ENCODE data around the gene TRIM23. TPM values are rescaled to one million over a fixed set of nuclear protein-coding genes. Genes with fewer than 3 reads are reported as not detected.

TRIM23 gene
- total RNA-seq: 1 to 10 TPM; 6.8 to 7.0 TPM

DNA sequence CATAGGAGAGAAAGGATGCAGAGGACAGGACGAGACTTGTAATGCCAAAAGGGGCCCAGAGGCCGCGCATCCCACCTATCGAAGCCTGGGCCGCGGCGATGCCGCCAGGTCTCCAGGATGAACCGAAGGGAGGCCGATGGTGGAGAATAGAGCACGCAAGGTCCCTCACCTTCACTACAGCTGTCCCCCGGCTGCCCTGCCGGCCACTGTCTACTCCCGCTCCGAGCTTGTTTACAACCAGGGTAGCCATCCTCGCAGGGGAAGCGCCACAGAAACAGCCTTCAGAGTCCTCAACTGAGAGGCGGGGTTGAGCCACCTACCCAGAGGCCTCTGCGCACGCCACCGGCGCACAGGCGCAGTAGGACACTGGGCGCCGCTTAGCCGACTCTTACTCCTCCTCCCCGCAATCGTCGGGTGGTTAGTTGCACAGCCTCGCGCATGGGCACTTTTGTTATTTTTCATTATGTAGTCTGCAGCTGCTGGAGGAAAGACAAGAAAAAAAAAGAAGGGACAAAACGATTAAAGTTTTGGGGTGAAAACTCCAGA lies at the start of gene TRIM23:
Gene TRIM23, minus strand, starts transcription at position 309 of the 546 bp plus-strand sequence. Its CDS starts 59 bp downstream, at position 250.
- H3K4me1 Mint-ChIP-seq (ENCODE audit: low read depth): peaks cover 39% of the 10 kb centered on the region
- peak within 1 kb of the TSS; percentile 100 for H3K4me3 Mint-ChIP-seq
- peak; percentile 97 for ATAC-seq
- H3K36me3 Mint-ChIP-seq (ENCODE audit: low read depth): peaks cover 5% of the 10 kb centered on the region
- ChIA-PET CTCF (interaction anchor here (0.9 to 1.2 kb wide), 2 partner anchors 27 to 62 kb away, joined by 3 read pairs; partner anchors contain the start of gene CENPK), POLR2A (interaction anchor here (0.6 to 3.3 kb wide), 5 partner anchors 12 to 97 kb away, joined by 3 to 22 read pairs (median 6); partner anchors contain the start of genes CENPK and PPWD1)
- intact Hi-C loops (cut with micrococcal nuclease): loop anchor here (5.0 to 10.0 kb wide), 2 partner anchors 62 to 521 kb away; partner anchors contain the start of genes CENPK, PPWD1 and SREK1
- peak within 1 kb of the TSS; percentile 99 for H3K27ac Mint-ChIP-seq
- no peaks in the 10 kb centered on the region for H3K9me3 Mint-ChIP-seq
- peak; percentile 94 for DNase-seq
- TF ChIP-seq, protein P1, sequence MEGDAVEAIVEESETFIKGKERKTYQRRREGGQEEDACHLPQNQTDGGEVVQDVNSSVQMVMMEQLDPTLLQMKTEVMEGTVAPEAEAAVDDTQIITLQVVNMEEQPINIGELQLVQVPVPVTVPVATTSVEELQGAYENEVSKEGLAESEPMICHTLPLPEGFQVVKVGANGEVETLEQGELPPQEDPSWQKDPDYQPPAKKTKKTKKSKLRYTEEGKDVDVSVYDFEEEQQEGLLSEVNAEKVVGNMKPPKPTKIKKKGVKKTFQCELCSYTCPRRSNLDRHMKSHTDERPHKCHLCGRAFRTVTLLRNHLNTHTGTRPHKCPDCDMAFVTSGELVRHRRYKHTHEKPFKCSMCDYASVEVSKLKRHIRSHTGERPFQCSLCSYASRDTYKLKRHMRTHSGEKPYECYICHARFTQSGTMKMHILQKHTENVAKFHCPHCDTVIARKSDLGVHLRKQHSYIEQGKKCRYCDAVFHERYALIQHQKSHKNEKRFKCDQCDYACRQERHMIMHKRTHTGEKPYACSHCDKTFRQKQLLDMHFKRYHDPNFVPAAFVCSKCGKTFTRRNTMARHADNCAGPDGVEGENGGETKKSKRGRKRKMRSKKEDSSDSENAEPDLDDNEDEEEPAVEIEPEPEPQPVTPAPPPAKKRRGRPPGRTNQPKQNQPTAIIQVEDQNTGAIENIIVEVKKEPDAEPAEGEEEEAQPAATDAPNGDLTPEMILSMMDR (IDR thresholded peaks at IDR 0.05): no peak
- no peaks in the 10 kb centered on the region for H3K27me3 Mint-ChIP-seq

DNA sequence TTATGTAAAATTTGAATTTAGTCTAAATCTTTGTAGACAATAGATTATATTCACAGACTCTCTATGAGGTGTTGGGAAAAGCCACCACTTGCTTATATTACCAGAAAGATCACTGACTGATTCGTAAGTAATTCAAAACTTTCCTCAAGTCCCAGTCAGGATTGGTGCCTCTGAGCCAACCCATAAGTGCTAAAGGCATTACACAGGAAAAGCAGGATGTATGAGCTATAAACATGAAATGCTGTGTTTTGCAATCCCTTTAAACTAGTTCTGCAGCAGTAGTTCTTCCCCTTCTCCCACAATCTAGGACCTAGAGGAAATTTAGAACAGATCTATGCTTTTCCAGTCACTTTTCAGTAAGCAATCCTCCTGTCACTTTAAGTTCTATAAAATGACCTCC lies 48.7 kb upstream of the TRIM23 start:
- no peak overlapping the region for H3K4me3 Mint-ChIP-seq
- H3K4me1 Mint-ChIP-seq (ENCODE audit: low read depth): peaks cover 32% of the 10 kb centered on the region
- no peaks in the 10 kb centered on the region for H3K27me3 Mint-ChIP-seq
- peaks cover 32% of the 10 kb centered on the region for H3K36me3 Mint-ChIP-seq (ENCODE audit: low read depth)
- H3K27ac Mint-ChIP-seq: peak overlapping the region; percentile 9
- ATAC-seq (no peak), DNase-seq (no peak)
- intact Hi-C loops (cut with micrococcal nuclease): no loop called here
- ChIA-PET POLR2A (interaction anchor here (1.2 kb wide), 1 partner anchor 47 kb away, joined by 4 read pairs; no protein-coding TSS in a partner anchor), CTCF (interaction anchor here (1.0 kb wide), 1 partner anchor 41 kb away, joined by 3 read pairs; no protein-coding TSS in a partner anchor)
- TF ChIP-seq, protein P1 (IDR thresholded peaks at IDR 0.05): no peak
- no peaks in the 10 kb centered on the region for H3K9me3 Mint-ChIP-seq

GRCh38 chr5:65668696-65669095 lies 44.6 kb upstream of the TRIM23 start:
- DNase-seq: no peak
- no peaks in the 10 kb centered on the region for H3K9me3 Mint-ChIP-seq
- ATAC-seq: no peak
- H3K27ac Mint-ChIP-seq: no peak overlapping the region
- H3K4me3 Mint-ChIP-seq: no peak overlapping the region
- intact Hi-C loops (cut with micrococcal nuclease): no loop called here
- H3K27me3 Mint-ChIP-seq: no peaks in the 10 kb centered on the region
- H3K36me3 Mint-ChIP-seq (ENCODE audit: low read depth): peaks cover 3% of the 10 kb centered on the region
- TF ChIP-seq, protein P1 (IDR thresholded peaks at IDR 0.05): no peak
- POLR2A ChIA-PET: no interaction called here
- peaks cover 1% of the 10 kb centered on the region for H3K4me1 Mint-ChIP-seq (ENCODE audit: low read depth)
- CTCF ChIA-PET: no interaction called here

DNA sequence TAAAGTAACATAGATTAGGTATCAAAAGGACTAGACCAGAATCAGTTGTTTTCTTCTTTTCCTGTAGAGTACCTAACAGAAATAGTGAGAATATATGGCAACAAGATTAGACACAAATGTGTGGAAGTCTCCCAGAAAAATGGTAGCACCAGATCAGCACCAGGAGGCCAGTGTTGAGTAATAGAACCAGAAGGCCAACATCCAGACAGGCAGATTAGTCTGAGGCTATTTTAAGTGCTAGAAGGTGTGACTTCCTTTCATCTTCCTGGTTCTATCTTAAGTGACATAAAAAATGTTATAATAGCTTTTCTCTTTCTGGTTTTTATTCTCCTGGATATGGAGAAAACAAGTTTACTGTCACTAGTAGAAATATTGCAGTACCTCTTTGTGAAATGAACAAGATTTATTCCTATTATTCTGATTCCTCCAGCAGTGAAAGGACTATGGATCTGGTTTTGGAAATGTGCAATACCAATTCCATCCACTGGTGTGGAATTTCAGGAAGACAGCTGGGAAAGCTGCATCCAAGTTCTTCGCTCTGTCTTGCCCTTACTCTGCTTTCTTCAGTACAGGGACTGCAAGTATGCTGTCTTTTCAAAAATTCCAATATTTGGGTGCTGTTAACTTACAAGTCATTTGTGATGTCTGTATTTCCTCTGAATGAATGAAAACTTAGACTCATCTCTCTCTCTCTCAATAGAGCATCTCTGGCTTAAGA lies 39.8 kb upstream of the TRIM23 start:
- CTCF ChIA-PET: interaction anchor here (1.3 to 2.2 kb wide), 3 partner anchors 11 to 21 kb away, joined by 3 to 7 read pairs (median 4); no protein-coding TSS in a partner anchor
- POLR2A ChIA-PET: no interaction called here
- peaks cover 11% of the 10 kb centered on the region for H3K36me3 Mint-ChIP-seq (ENCODE audit: low read depth)
- no peak for DNase-seq
- TF ChIP-seq, protein P1 (IDR thresholded peaks at IDR 0.05): no peak
- no peaks in the 10 kb centered on the region for H3K27me3 Mint-ChIP-seq
- intact Hi-C loops (cut with micrococcal nuclease): no loop called here
- no peak for ATAC-seq
- no peaks in the 10 kb centered on the region for H3K9me3 Mint-ChIP-seq
- no peak overlapping the region for H3K4me3 Mint-ChIP-seq
- peak overlapping the region; percentile 80 for H3K27ac Mint-ChIP-seq
- H3K4me1 Mint-ChIP-seq (ENCODE audit: low read depth): peaks cover 8% of the 10 kb centered on the region

- CTCF ChIA-PET: no interaction called here
- Mint-ChIP-seq H3K9me3 (no peaks in the 10 kb centered on the region), H3K4me3 (no peak overlapping the region), H3K36me3 (ENCODE audit: low read depth) (peaks cover 18% of the 10 kb centered on the region), H3K27ac (peak overlapping the region; percentile 62), H3K4me1 (ENCODE audit: low read depth) (peaks cover 2% of the 10 kb centered on the region), H3K27me3 (no peaks in the 10 kb centered on the region)
- no peak for DNase-seq
- intact Hi-C loops (cut with micrococcal nuclease): no loop called here
- TF ChIP-seq, protein P1 (IDR thresholded peaks at IDR 0.05): no peak
- POLR2A ChIA-PET: no interaction called here
- peak; percentile 27 for ATAC-seq
These were observed 30.6 kb upstream of the TRIM23 start for GRCh38 chr5:65654713-65655112.

All from activated CD8-positive, alpha-beta T cell treated with anti-CD3 and anti-CD28 coated beads for 36 hours (primary cell).